HG02623 (cell line): Measurements from ENCODE around the gene TBC1D22A.

Experiments used
- ATAC-seq: cut with Tn5 transposase; IDR thresholded peaks from one replicate; pipeline ENCODE4 v1.9.1; 2021; ENCODE audit warnings: moderate library complexity; ENCODE audit not compliant: unreplicated experiment

TBC1D22A gene

DNA sequence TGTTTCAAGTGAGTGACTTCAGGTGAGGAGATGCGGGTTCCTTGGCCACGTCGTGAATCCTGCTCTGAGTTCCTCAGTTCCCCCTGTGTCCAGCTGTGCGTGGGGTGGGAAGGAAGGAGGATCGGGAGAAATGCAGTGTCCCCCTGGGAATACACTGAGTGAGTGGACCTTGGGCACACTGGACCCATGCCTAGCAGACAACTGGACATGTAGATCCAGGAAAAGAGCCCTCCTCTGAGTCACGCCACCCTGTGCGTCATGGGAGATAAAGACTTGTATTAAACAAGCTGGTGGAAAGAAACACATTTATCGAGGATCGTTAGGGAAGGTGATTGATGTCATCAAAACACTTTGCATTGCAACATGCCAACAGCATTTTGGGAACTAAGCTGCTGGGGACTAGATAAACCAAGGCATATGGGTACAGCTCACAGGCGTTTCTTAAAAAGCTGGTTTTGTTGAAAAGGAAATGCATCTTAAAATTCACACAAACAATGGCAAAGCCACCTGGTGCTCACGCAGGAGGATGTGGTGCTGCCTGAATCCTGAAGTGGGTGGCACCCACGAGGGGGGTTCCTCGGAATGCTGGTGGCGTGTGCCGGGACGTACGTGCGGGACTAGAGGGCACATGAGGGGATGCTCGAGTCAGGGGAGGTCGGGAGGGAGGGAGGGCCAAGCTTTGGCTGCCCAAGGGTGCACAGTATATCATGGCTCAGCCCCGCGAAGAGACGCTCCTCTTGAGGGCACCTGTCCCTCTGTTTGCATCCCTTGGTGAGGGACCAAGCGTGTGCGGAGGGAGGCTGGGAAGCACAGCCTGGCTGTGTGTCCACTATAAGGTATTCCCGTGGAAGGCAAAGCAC, 303.5 kb downstream of the TBC1D22A start:
- ATAC-seq, result no peak

DNA sequence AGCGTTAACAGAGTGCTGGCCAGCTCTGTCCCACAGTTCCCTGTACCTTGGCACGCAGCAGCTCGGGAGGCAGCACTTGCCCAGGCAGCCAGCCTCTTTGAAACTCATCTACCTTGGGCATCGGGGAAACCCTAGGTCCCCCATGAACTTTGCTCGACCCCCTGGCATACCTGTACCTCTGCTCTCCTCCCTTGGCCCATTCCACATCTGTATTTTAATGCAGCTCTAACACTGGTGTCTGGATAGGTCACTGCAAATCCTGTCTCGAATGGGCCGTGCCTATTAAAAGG, 304.1 kb downstream of the TBC1D22A start:
- no peak for ATAC-seq

- ATAC-seq, result no peak
Observed at GRCh38 chr22:47067321-47067890, 305.0 kb downstream of the TBC1D22A start.

- ATAC-seq, result no peak
Observed at GRCh38 chr22:47067911-47068625, 305.6 kb downstream of the TBC1D22A start.

- ATAC-seq, result no peak
Observed at GRCh38 chr22:47068626-47068996, 306.2 kb downstream of the TBC1D22A start.

- no peak for ATAC-seq
Observed at GRCh38 chr22:47069270-47069669, 306.8 kb downstream of the TBC1D22A start.

- no peak for ATAC-seq
Observed at GRCh38 chr22:47071078-47071806, 308.8 kb downstream of the TBC1D22A start.

DNA sequence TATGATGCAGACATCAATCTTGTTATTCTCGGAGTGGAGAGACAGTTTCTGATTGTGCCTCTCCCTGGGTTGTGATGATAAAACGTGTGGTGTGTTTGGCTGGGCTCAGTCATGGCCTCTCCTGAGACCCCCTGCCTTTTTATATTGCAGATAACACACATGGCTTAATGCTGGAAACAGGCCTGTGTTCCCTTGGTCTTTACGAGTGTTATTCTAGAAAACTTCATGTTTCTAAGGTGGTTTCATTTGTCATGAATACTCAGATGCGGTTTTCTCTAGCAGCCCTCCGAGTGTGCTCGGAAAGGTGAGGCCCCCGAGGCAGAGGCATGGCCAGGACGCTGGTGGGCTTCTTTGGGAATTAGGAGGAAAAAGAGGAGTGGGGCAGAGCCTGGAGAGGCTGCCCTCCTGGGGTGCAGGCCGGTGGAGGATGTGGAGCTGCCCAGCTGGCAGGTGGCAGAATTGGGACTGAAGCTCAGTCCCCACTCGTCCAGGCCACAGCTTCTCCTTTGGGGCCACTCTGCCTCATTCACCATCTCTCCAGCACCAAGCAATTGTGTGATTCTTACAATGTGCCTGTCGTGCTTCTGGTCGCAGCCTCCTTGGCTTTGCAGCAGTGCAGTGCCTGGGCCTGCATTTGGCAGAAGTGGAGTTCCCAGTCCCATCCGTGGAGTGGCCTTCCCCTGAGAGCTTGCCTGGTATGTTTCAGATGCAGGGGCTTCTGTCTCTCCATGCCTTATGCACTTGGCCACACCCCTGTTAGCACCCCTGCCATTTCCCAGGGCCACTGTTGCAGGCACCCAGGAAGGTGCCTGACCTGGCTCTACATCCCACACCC, 309.6 kb downstream of the TBC1D22A start:
- ATAC-seq, result no peak

- no peak for ATAC-seq
Observed at GRCh38 chr22:47072642-47072967, 310.2 kb downstream of the TBC1D22A start.

DNA sequence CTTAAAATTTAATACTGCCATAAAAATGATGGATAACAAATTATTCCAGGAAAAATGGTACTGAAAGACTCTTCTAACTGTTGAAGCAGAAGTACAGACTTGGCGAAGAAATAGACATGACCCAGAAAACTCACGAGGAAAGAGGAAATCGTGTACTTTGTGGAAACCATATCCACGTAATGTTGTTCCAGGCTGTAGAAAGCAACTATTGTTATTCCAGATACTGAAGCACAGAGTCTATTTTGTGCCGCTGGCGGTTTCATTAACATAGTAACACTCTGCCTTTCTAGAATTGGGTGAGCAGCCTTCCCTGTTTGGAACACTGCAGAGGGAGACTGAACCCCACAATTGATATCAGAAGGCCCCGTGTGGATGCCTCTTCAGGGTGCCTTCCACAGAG, 310.6 kb downstream of the TBC1D22A start:
- no peak for ATAC-seq

- no peak for ATAC-seq
Observed at GRCh38 chr22:47074105-47074504, 311.7 kb downstream of the TBC1D22A start.

- ATAC-seq, result no peak
Observed at GRCh38 chr22:47075568-47075967, 313.1 kb downstream of the TBC1D22A start.

- no peak for ATAC-seq
Observed at GRCh38 chr22:47076758-47077157, 314.3 kb downstream of the TBC1D22A start.

- no peak for ATAC-seq
Observed at GRCh38 chr22:47080100-47080499, 317.6 kb downstream of the TBC1D22A start.

DNA sequence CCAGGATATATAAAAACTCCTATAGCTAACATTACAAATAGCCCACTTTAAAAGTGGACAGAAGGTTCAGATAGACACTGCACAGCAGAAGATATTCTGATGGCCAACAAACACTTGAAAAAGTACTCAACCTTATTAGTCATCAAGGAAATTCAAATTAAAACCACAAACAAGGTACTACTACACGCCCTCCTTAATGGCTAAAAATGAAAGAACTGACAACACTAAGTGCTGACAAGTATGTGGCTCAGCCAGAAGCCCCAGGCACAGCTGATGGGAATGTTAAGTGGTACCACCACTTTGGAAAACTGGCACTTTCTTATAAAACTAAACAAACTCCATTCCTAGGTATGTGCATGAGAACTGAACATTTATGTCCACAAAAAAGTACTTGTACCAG, 320.1 kb downstream of the TBC1D22A start:
- ATAC-seq, result no peak

DNA sequence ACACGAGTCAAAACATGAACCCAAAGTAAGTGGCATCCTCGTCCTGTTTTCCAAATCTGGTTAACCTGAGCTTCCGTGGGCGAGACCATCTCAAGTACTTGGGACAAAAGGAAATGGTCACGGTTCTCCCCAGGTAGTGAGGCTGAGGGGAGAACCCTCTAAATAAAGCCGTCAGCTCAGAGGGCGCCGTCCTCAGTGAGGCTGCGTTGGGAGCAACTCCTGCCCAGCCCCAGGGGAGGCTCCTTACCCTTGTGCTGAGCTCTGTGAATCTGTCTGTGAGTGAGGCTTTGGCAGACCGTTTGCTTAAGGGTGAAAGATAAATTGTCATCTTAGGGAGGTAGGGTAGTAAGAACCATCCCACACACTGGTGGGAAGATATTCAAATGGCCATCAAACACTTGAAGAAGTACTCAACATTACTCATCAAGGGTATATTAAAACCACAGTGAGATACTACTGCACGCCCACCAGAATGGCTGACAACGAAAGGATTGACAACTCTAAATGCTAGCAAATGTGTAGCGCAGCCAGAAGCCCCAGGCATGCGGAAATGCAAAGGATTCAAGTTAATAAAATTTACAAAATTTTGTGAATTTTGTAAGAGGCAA, 321.0 kb downstream of the TBC1D22A start:
- ATAC-seq, result no peak

GRCh38 chr22:47084226-47084625, 321.8 kb downstream of the TBC1D22A start:
- ATAC-seq, result no peak

DNA sequence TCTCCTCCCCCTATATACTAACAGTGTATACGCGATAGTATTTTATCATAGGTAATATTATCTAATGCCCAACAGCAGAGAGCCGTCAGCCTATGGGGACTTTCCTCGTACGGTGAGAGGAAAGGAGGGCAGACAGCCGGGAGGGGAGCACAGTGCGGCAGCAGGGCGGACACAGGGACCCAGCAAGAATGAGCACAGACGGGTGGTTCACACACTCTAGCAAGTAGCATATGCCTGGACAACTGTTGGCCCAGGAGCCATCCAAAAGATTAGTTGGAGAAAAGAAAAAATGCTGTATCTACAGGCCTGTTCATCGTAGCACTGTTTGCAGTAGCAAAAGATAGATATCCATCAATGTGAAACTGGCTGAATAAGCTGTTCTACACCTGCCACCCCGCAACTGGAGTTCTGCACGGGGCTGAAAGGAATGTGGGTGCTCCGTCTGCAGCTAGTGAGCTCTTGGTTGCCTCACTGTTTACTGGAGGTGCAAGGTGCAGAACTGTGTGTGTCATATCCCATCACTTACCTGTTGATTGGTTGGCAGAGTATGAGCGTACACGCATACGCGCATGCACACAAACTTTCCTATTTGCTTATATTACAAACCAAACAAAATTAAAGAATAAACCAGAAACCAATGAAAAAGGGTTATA, 324.3 kb downstream of the TBC1D22A start:
- no peak for ATAC-seq

GRCh38 chr22:47088480-47089158, 326.2 kb downstream of the TBC1D22A start:
- no peak for ATAC-seq
